Measurements from ENCODE around the gene TRIB2.

GRCh38 chr2:12727641-12728040 is 10.9 kb downstream of the TRIB2 start:
- TF ChIP-seq POLR2A (IDR thresholded peaks at IDR 0.05) (no peak), CTCF (IDR thresholded peaks at IDR 0.05) (no peak)
